ENCODE data around the gene OST4.
"Not testable (repeated sequence)": the region's sequence is repeated elsewhere in the genome, so short reads cannot be mapped to it uniquely, and the experiment has no call there.

OST4 gene

DNA sequence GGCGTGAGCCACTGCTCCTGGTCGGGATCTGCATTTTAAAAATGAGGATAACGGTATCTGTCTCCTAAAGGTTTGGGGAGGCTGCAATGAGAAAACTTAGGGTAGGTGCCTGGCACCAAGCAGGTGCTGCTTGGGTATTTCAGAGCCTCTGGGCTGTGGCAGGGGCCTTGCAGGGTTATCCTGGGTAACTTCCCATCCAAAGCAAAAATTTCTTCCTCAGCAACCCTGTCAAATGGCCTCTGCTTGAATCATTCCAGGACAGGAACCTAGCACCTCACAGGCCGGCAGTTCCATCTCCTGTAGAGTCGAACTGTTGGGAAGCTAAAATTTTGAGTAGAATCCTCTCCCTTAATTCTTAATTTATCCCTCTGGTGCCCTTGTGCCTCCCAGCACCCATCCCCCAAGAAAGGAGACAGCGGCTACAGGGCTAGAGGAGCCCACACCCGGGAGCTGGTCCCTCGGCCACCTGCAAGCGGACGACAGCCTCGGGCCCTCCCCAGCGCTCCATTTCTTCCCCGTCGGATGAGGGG, 46.6 kb upstream of the OST4 start:
- H3K36me3 ChIP-seq (ENCODE audit: control insufficient read depth, low read length) = no peaks in the 10 kb centered on the region
- TF ChIP-seq EZH2phosphoT487 (IDR thresholded peaks at IDR 0.05; ENCODE audit: borderline replicate concordance, low read length) = no peak
- TF ChIP-seq, protein P1, sequence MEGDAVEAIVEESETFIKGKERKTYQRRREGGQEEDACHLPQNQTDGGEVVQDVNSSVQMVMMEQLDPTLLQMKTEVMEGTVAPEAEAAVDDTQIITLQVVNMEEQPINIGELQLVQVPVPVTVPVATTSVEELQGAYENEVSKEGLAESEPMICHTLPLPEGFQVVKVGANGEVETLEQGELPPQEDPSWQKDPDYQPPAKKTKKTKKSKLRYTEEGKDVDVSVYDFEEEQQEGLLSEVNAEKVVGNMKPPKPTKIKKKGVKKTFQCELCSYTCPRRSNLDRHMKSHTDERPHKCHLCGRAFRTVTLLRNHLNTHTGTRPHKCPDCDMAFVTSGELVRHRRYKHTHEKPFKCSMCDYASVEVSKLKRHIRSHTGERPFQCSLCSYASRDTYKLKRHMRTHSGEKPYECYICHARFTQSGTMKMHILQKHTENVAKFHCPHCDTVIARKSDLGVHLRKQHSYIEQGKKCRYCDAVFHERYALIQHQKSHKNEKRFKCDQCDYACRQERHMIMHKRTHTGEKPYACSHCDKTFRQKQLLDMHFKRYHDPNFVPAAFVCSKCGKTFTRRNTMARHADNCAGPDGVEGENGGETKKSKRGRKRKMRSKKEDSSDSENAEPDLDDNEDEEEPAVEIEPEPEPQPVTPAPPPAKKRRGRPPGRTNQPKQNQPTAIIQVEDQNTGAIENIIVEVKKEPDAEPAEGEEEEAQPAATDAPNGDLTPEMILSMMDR (IDR thresholded peaks at IDR 0.05; ENCODE audit: low read depth, low read length, poor library complexity, severe bottlenecking) = no peak
- H3K27me3 ChIP-seq (ENCODE audit: control insufficient read depth, low read length) = peaks cover 19% of the 10 kb centered on the region
- no peaks in the 10 kb centered on the region for H3K9me2 ChIP-seq (replicated peaks; ENCODE audit: control insufficient read depth, low read length)
- no peaks in the 10 kb centered on the region for H4K20me1 ChIP-seq (ENCODE audit: control insufficient read depth, insufficient read depth, low read depth, low read length)
- H3K27ac ChIP-seq (ENCODE audit: low read depth, low read length) = no peak overlapping the region
- no peaks in the 10 kb centered on the region for H3F3A ChIP-seq (ENCODE audit: control insufficient read depth, insufficient read depth)
- no peaks in the 10 kb centered on the region for H3K79me2 ChIP-seq (ENCODE audit: control insufficient read depth, low read length)
- peaks cover 3% of the 10 kb centered on the region for H3K4me1 ChIP-seq (ENCODE audit: control insufficient read depth, low read length)
- peak overlapping the region; percentile 55 for H3K4me3 ChIP-seq (ENCODE audit: low read length)
- H3K4me2 ChIP-seq (ENCODE audit: low read length) = peak overlapping the region; percentile 65
- no peaks in the 10 kb centered on the region for H3K9me3 ChIP-seq (ENCODE audit: control insufficient read depth, insufficient read depth, low read length)

DNA sequence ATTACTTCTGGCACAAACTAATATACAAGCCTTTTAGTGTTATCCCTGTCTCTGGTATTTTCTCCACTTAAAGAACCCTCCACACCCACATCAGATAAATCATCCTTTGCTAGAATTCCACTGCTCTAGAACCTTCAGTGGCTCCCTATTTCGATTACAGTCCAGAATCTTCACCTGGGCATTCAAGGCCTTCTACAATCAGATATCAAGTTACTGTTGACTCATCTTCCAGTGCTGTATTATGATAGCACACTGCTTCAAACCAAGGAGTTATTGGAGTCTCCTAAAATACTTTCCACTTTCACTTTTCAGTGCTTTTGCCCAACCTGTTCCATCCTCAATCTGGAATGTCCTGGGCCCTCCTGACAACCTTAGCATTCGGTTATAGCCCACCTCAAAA, 44.1 kb upstream of the OST4 start:
- no peaks in the 10 kb centered on the region for H3K36me3 ChIP-seq (ENCODE audit: control insufficient read depth, low read length)
- H3K4me2 ChIP-seq (ENCODE audit: low read length) = no peak overlapping the region
- no peak overlapping the region for H3K4me3 ChIP-seq (ENCODE audit: low read length)
- H3F3A ChIP-seq (ENCODE audit: control insufficient read depth, insufficient read depth) = no peaks in the 10 kb centered on the region
- H4K20me1 ChIP-seq (ENCODE audit: control insufficient read depth, insufficient read depth, low read depth, low read length) = no peaks in the 10 kb centered on the region
- peaks cover 6% of the 10 kb centered on the region; the same call in 1 of the 2 replicates for H3K27me3 ChIP-seq (ENCODE audit: control insufficient read depth, low read length)
- H3K9me3 ChIP-seq (ENCODE audit: control insufficient read depth, insufficient read depth, low read length) = no peaks in the 10 kb centered on the region
- no peaks in the 10 kb centered on the region for H3K9me2 ChIP-seq (replicated peaks; ENCODE audit: control insufficient read depth, low read length)
- TF ChIP-seq EZH2phosphoT487 (IDR thresholded peaks at IDR 0.05; ENCODE audit: borderline replicate concordance, low read length) = no peak
- TF ChIP-seq, protein P1 (IDR thresholded peaks at IDR 0.05; ENCODE audit: low read depth, low read length, poor library complexity, severe bottlenecking) = no peak
- H3K79me2 ChIP-seq (ENCODE audit: control insufficient read depth, low read length) = no peaks in the 10 kb centered on the region
- H3K4me1 ChIP-seq (ENCODE audit: control insufficient read depth, low read length) = peaks cover 3% of the 10 kb centered on the region; the same call in 1 of the 2 replicates
- no peak overlapping the region for H3K27ac ChIP-seq (ENCODE audit: low read depth, low read length)

DNA sequence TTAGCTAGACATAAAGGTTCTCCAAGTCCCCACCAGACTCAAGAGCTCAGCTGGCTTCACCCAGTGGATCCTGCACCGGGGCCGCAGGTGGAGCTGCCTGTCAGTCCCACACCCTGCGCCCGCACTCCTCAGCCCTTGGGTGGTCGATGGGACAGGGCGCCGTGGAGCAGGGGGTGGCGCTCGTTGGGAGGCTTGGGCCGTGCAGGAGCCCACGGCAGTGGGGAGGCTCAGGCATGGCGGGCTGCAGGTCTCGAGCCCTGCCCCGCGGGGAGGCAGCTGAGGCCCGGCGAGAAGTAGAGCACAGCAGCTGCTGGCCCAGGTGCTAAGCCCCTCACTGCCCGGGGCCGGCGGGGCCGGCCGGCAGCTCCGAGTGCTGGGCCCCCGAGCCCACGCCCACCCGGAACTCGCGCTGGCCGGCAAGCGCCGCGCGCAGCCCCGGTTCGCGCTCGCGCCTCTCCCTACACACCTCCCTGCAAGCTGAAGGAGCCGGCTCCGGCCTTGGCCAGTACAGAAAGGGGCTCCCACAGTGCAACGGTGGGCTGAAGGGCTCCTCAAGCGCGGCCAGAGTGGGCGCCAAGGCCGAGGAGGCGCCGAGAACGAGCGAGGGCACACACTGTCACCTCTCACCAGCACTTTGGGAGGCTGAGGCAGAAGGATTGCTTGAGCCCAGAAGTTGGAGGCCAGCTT, 40.1 kb upstream of the OST4 start:
- not testable (repeated sequence) for H3K9me3 ChIP-seq (ENCODE audit: control insufficient read depth, insufficient read depth, low read length); H3K9me2 ChIP-seq (replicated peaks; ENCODE audit: control insufficient read depth, low read length); H3K4me1 ChIP-seq (ENCODE audit: control insufficient read depth, low read length); H3K79me2 ChIP-seq (ENCODE audit: control insufficient read depth, low read length); H4K20me1 ChIP-seq (ENCODE audit: control insufficient read depth, insufficient read depth, low read depth, low read length); H3K27ac ChIP-seq (ENCODE audit: low read depth, low read length); H3F3A ChIP-seq (ENCODE audit: control insufficient read depth, insufficient read depth); H3K27me3 ChIP-seq (ENCODE audit: control insufficient read depth, low read length); H3K36me3 ChIP-seq (ENCODE audit: control insufficient read depth, low read length); H3K4me3 ChIP-seq (ENCODE audit: low read length); H3K4me2 ChIP-seq (ENCODE audit: low read length)

DNA sequence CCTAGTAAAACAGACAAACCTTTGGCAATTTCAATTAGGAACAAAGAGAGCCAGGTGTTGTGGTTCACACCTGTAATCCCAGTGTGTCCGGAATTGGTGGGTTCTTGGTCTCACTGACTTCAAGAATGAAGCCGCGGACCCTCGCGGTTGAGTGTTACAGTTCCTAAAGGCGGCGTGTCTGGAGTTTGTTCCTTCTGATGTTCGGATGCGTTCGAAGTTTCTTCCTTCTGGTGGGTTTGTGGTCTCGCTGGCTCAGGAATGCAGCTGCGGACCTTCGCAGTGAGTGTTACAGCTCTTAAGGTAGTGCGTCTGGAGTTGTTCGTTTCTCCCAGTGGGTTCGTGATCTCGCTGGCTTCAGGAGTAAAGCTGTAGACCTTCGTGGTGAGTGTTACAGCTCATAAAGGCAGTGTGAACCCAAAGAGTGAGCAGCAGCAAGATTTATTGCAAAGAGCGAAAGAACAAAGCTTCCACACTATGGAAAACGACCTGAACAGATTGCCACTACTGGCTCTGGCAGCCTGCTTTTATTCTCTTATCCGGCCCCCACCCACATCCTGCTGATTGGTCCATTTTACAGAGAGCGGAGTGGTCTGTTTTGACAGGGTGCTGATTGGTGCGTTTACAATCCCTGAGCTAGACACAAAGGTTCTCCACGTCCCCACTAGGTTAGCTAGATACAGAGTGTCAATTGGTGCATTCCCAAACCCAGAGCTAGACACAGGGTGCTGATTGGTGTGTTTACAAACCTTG, 39.3 kb upstream of the OST4 start:
- not testable (repeated sequence) for H3K4me3 ChIP-seq (ENCODE audit: low read length); H3K27ac ChIP-seq (ENCODE audit: low read depth, low read length); H3K9me2 ChIP-seq (replicated peaks; ENCODE audit: control insufficient read depth, low read length); H3K79me2 ChIP-seq (ENCODE audit: control insufficient read depth, low read length); H3K27me3 ChIP-seq (ENCODE audit: control insufficient read depth, low read length); H3F3A ChIP-seq (ENCODE audit: control insufficient read depth, insufficient read depth); H3K9me3 ChIP-seq (ENCODE audit: control insufficient read depth, insufficient read depth, low read length); H4K20me1 ChIP-seq (ENCODE audit: control insufficient read depth, insufficient read depth, low read depth, low read length); H3K36me3 ChIP-seq (ENCODE audit: control insufficient read depth, low read length); H3K4me2 ChIP-seq (ENCODE audit: low read length); H3K4me1 ChIP-seq (ENCODE audit: control insufficient read depth, low read length)

Measured in DOHH2 (cell line).